GM21786 (cell line): ENCODE results near the gene SLC17A8.
"Not testable (repeated sequence)": the region's sequence is repeated elsewhere in the genome, so short reads cannot be mapped to it uniquely, and the experiment has no call there.

Source experiments
- ATAC-seq: cut with Tn5 transposase; IDR thresholded peaks from one replicate; pipeline ENCODE4 v1.9.1; 2021; ENCODE audit not compliant: unreplicated experiment

SLC17A8 gene

GRCh38 chr12:100422646-100423045 is 65.8 kb downstream of the SLC17A8 start:
- no peak for ATAC-seq

GRCh38 chr12:100426145-100426544 is 69.3 kb downstream of the SLC17A8 start:
- no peak for ATAC-seq

- no peak for ATAC-seq
Measured at GRCh38 chr12:100427078-100427477, 70.2 kb downstream of the SLC17A8 start.

- ATAC-seq: not testable (repeated sequence)
Measured at GRCh38 chr12:100430251-100430650, 73.4 kb downstream of the SLC17A8 start.

- no peak for ATAC-seq
Measured at GRCh38 chr12:100433701-100434100, 76.8 kb downstream of the SLC17A8 start.

GRCh38 chr12:100434177-100434576 is 77.3 kb downstream of the SLC17A8 start:
- ATAC-seq: no peak

- ATAC-seq: no peak
Measured at GRCh38 chr12:100435957-100436356, 79.1 kb downstream of the SLC17A8 start.

GRCh38 chr12:100437038-100437841 is 80.4 kb downstream of the SLC17A8 start:
- ATAC-seq: no peak

GRCh38 chr12:100439797-100440196 is 82.9 kb downstream of the SLC17A8 start:
- ATAC-seq: no peak

- ATAC-seq: no peak
Measured at GRCh38 chr12:100442403-100442802, 85.5 kb downstream of the SLC17A8 start.

- ATAC-seq: no peak
Measured at GRCh38 chr12:100443434-100443833, 86.6 kb downstream of the SLC17A8 start.

- no peak for ATAC-seq
Measured at GRCh38 chr12:100445081-100445481, 88.2 kb downstream of the SLC17A8 start.

- ATAC-seq: no peak
Measured at GRCh38 chr12:100447381-100447780, 90.5 kb downstream of the SLC17A8 start.

GRCh38 chr12:100448656-100449055 is 91.8 kb downstream of the SLC17A8 start:
- ATAC-seq: no peak

- no peak for ATAC-seq
Measured at GRCh38 chr12:100450735-100451134, 93.9 kb downstream of the SLC17A8 start.

- no peak for ATAC-seq
Measured at GRCh38 chr12:100453951-100454350, 97.1 kb downstream of the SLC17A8 start.

- ATAC-seq: no peak
Measured at GRCh38 chr12:100455896-100456295, 99.0 kb downstream of the SLC17A8 start.

- ATAC-seq: no peak
Measured at GRCh38 chr12:100458191-100458590, 101.3 kb downstream of the SLC17A8 start.

- no peak for ATAC-seq
Measured at GRCh38 chr12:100460702-100461101, 103.8 kb downstream of the SLC17A8 start.

- ATAC-seq: no peak
Measured at GRCh38 chr12:100461330-100461973, 104.6 kb downstream of the SLC17A8 start.

- no peak for ATAC-seq
Measured at GRCh38 chr12:100463661-100464060, 106.8 kb downstream of the SLC17A8 start.

GRCh38 chr12:100464529-100464928 is 107.7 kb downstream of the SLC17A8 start:
- ATAC-seq: no peak
